HEK293 (cell line): ENCODE data around the gene KIF13A.

Source experiments
- CTCF ChIA-PET: fragments of 350-600 bp; formaldehyde crosslinking; extraction: SDS; loops from one replicate; lab custom pipeline; 2021; ENCODE audit warnings: antibody characterized with exemption; lab: Yijun Ruan, JAX
- POLR2A ChIA-PET: fragments of 300-600 bp; formaldehyde crosslinking; extraction: SDS; loops from one replicate; lab custom pipeline; 2020; ENCODE audit warnings: antibody characterized with exemption, inconsistent platforms; lab: Yijun Ruan, JAX
- H3K27ac ChIP-seq: fragments of 200-500 bp; sonication (Bioruptor generic); 2 replicates; pipeline ENCODE4 v1.5.1; 2014; ENCODE audit warnings: low read depth, low read length, control low read depth, inconsistent platforms; ENCODE audit errors: extremely low read depth
- H3K36me3 ChIP-seq, 2 experiments: fragments of 200-500 bp in 1 of 2; sonication (Bioruptor generic) in 1 of 2; 1 replicate in 1 of 2; 2 replicates in 1 of 2; pipeline ENCODE4 v1.5.1; 2014 to 2017; ENCODE audit warnings: inconsistent platforms in 2 of 2, low read length in 2 of 2; ENCODE audit not compliant: control insufficient read depth in 2 of 2, insufficient read depth in 1 of 2
- H3K4me1 ChIP-seq: fragments of 200-500 bp; sonication (Bioruptor generic); 2 replicates; pipeline ENCODE4 v1.5.1; 2014; ENCODE audit warnings: mild to moderate bottlenecking, low read length, inconsistent platforms; ENCODE audit not compliant: control insufficient read depth, insufficient read depth
- H3K4me3 ChIP-seq: 2 replicates; pipeline ENCODE4 v1.5.1; 2011; ENCODE audit warnings: low read depth, mild to moderate bottlenecking, control low read depth, low read length, moderate library complexity
- H3K9me3 ChIP-seq: fragments of 200-500 bp; sonication (Bioruptor generic); 2 replicates; pipeline ENCODE4 v1.5.1; 2014; ENCODE audit warnings: low read depth, low read length, inconsistent platforms; ENCODE audit not compliant: control insufficient read depth, insufficient read depth
- EGR2 ChIP-seq: fragments of 450-650 bp; formaldehyde crosslinking; IDR thresholded peaks from 2 replicates; pipeline ENCODE4 v1.5.1; 2016; ENCODE audit warnings: low read depth, missing biosample characterization, missing genetic modification characterization
- HOXD13 ChIP-seq: sonication (generic); formaldehyde crosslinking; IDR thresholded peaks from 2 replicates; pipeline ENCODE4 v1.8.0; 2022; ENCODE audit warnings: missing genetic modification reagents, borderline replicate concordance
- PRDM1 ChIP-seq: fragments of 450-650 bp; formaldehyde crosslinking; IDR thresholded peaks from 2 replicates; pipeline ENCODE4; 2016; ENCODE audit warnings: missing biosample characterization, missing genetic modification characterization
- TCF7L2 ChIP-seq: IDR thresholded peaks from 2 replicates; pipeline ENCODE4 v1.6.1; 2011; ENCODE audit warnings: low read depth, mild to moderate bottlenecking, inconsistent platforms, low read length, moderate library complexity, borderline replicate concordance
- ZBTB20 ChIP-seq: fragments of 450-650 bp; formaldehyde crosslinking; IDR thresholded peaks from 2 replicates; pipeline ENCODE4 v1.5.1; 2016; ENCODE audit warnings: missing biosample characterization, missing genetic modification characterization
- ZBTB8A ChIP-seq: fragments of 450-650 bp; formaldehyde crosslinking; IDR thresholded peaks from 2 replicates; pipeline ENCODE4 v1.5.1; 2016; ENCODE audit warnings: missing biosample characterization, missing genetic modification characterization
- ZNF211 ChIP-seq: fragments of 450-650 bp; formaldehyde crosslinking; IDR thresholded peaks from 2 replicates; pipeline ENCODE4 v1.5.1; 2016; ENCODE audit warnings: low read depth, missing biosample characterization, missing genetic modification characterization
- ZNF23 ChIP-seq: fragments of 450-650 bp; formaldehyde crosslinking; IDR thresholded peaks from 2 replicates; pipeline ENCODE4 v1.5.1; 2016; ENCODE audit warnings: missing biosample characterization, missing genetic modification characterization, borderline replicate concordance
- ZNF341 ChIP-seq: fragments of 450-650 bp; formaldehyde crosslinking; IDR thresholded peaks from 2 replicates; pipeline ENCODE4; 2016; ENCODE audit warnings: low read depth, missing biosample characterization, missing genetic modification characterization
- ZNF366 ChIP-seq: fragments of 450-650 bp; formaldehyde crosslinking; conservative IDR thresholded peaks from 2 replicates; pipeline ENCODE4 v1.5.1; 2016; ENCODE audit warnings: missing biosample characterization, missing genetic modification characterization
- ZNF416 ChIP-seq: fragments of 450-650 bp; formaldehyde crosslinking; IDR thresholded peaks from 2 replicates; pipeline ENCODE4 v1.5.1; 2016; ENCODE audit warnings: missing biosample characterization, missing genetic modification characterization
- ZNF449 ChIP-seq: fragments of 450-650 bp; formaldehyde crosslinking; IDR thresholded peaks from 2 replicates; pipeline ENCODE4 v1.5.1; 2017; ENCODE audit warnings: missing biosample characterization, mild to moderate bottlenecking, missing genetic modification characterization, moderate library complexity
- ZNF473 ChIP-seq: fragments of 450-650 bp; formaldehyde crosslinking; IDR thresholded peaks from 2 replicates; pipeline ENCODE4 v1.5.1; 2017; ENCODE audit warnings: missing biosample characterization, missing genetic modification characterization
- ZNF513 ChIP-seq: fragments of 450-650 bp; IDR thresholded peaks from 2 replicates; pipeline ENCODE4 v1.5.1; 2018; ENCODE audit warnings: missing biosample characterization, missing genetic modification characterization
- ZNF747 ChIP-seq: fragments of 450-650 bp; formaldehyde crosslinking; IDR thresholded peaks from 2 replicates; pipeline ENCODE4 v1.5.1; 2016; ENCODE audit warnings: missing biosample characterization, missing genetic modification characterization
- ZNF792 ChIP-seq: fragments of 450-650 bp; formaldehyde crosslinking; IDR thresholded peaks from 2 replicates; pipeline ENCODE4 v1.5.1; 2016; ENCODE audit warnings: missing biosample characterization, missing genetic modification characterization
- ZSCAN4 ChIP-seq: fragments of 450-650 bp; formaldehyde crosslinking; IDR thresholded peaks from 2 replicates; pipeline ENCODE4 v1.5.1; 2017; ENCODE audit warnings: missing biosample characterization, missing genetic modification characterization
- TF ChIP-seq, protein P1 (sequence below): fragments of 450-650 bp; formaldehyde crosslinking; IDR thresholded peaks from 2 replicates; pipeline ENCODE4 v1.5.1; 2017; ENCODE audit warnings: missing biosample characterization, missing genetic modification characterization
- TF ChIP-seq, protein P2 (sequence below): fragments of 450-650 bp; formaldehyde crosslinking; IDR thresholded peaks from 2 replicates; pipeline ENCODE4 v1.5.1; 2016; ENCODE audit warnings: missing biosample characterization, missing genetic modification characterization

KIF13A gene

GRCh38 chr6:17861361-17861760, 126.1 kb downstream of the KIF13A start (continued):
- TF ChIP-seq ZNF747 (tag by site-specific recombination) (no peak), ZNF23 (tag by site-specific recombination) (no peak), ZNF473 (tag by site-specific recombination) (no peak), PRDM1 (tag by site-specific recombination) (no peak), ZNF366 (tag by site-specific recombination) (no peak)
- TF ChIP-seq, protein P1, sequence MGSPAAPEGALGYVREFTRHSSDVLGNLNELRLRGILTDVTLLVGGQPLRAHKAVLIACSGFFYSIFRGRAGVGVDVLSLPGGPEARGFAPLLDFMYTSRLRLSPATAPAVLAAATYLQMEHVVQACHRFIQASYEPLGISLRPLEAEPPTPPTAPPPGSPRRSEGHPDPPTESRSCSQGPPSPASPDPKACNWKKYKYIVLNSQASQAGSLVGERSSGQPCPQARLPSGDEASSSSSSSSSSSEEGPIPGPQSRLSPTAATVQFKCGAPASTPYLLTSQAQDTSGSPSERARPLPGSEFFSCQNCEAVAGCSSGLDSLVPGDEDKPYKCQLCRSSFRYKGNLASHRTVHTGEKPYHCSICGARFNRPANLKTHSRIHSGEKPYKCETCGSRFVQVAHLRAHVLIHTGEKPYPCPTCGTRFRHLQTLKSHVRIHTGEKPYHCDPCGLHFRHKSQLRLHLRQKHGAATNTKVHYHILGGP (tag by site-specific recombination), result no peak

- ChIA-PET CTCF (no interaction called here), POLR2A (no interaction called here)
- no peak overlapping the region for H3K27ac ChIP-seq
- no peaks in the 10 kb centered on the region for H3K9me3 ChIP-seq
- H3K36me3 ChIP-seq, result no peaks in the 10 kb centered on the region
- H3K4me3 ChIP-seq, result no peak overlapping the region
- peaks cover under 1% of the 10 kb centered on the region; the same call in 1 of the 2 replicates for H3K4me1 ChIP-seq
- TF ChIP-seq TCF7L2, result no peak
- TF ChIP-seq EGR2 (tag by site-specific recombination), result no peak
- no peak for TF ChIP-seq ZBTB20 (tag by site-specific recombination)
- TF ChIP-seq, protein P2, sequence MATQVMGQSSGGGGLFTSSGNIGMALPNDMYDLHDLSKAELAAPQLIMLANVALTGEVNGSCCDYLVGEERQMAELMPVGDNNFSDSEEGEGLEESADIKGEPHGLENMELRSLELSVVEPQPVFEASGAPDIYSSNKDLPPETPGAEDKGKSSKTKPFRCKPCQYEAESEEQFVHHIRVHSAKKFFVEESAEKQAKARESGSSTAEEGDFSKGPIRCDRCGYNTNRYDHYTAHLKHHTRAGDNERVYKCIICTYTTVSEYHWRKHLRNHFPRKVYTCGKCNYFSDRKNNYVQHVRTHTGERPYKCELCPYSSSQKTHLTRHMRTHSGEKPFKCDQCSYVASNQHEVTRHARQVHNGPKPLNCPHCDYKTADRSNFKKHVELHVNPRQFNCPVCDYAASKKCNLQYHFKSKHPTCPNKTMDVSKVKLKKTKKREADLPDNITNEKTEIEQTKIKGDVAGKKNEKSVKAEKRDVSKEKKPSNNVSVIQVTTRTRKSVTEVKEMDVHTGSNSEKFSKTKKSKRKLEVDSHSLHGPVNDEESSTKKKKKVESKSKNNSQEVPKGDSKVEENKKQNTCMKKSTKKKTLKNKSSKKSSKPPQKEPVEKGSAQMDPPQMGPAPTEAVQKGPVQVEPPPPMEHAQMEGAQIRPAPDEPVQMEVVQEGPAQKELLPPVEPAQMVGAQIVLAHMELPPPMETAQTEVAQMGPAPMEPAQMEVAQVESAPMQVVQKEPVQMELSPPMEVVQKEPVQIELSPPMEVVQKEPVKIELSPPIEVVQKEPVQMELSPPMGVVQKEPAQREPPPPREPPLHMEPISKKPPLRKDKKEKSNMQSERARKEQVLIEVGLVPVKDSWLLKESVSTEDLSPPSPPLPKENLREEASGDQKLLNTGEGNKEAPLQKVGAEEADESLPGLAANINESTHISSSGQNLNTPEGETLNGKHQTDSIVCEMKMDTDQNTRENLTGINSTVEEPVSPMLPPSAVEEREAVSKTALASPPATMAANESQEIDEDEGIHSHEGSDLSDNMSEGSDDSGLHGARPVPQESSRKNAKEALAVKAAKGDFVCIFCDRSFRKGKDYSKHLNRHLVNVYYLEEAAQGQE (tag by site-specific recombination), result no peak
- no peak for TF ChIP-seq ZNF449 (tag by site-specific recombination)
- no peak for TF ChIP-seq ZNF416 (tag by site-specific recombination)
- TF ChIP-seq ZSCAN4, result no peak
- TF ChIP-seq ZNF792 (tag by site-specific recombination), result no peak
- TF ChIP-seq ZNF513 (tag by site-specific recombination), result no peak
- no peak for TF ChIP-seq HOXD13 (CRISPR knock-in tag)
- no peak for TF ChIP-seq ZNF341 (tag by site-specific recombination)
- TF ChIP-seq ZNF211, result no peak
- no peak for TF ChIP-seq ZBTB8A (tag by site-specific recombination)
Measured at GRCh38 chr6:17859846-17860245, 127.6 kb downstream of the KIF13A start.
